ENCODE results near the gene EML6. TPM values are rescaled to one million over a fixed set of nuclear protein-coding genes. Genes with fewer than 3 reads are reported as not detected.

Gene EML6
- total and polyA plus RNA-seq, 2 experiments from 2014 or later: 2.7 to 6.2 TPM

DNA sequence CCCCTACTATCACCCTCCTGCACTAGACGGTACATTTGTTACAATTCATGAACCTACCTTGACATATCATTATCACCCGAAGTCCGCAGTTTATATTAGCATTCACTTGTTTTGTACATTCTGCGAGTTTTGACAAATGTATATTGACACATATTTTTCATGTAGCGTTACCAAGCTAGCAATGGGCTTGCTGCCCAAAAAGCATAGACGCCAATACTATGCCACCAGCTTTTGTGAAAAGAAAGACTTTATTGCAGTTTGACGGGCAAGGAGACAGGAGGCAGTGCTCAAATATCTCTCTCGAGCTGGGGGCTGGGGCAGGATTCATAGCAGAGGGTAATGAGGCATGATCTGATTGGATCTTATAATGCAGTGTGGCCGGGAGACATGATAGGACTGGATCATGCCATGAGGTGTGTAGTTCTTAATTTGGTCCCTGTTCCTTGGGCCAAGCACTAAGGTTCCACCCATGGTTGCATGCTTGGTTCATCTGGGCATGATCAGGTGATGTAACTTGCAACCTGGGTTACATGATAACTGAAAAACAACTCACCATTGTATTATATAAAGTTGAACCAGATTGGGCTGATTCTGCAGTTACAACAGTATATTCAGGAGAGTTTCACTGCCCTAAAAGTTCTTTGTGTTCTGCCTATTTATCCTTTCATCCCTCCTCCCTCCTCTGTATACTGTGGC, 164.5 kb downstream of the EML6 start (continued):
- TF ChIP-seq, protein P1, sequence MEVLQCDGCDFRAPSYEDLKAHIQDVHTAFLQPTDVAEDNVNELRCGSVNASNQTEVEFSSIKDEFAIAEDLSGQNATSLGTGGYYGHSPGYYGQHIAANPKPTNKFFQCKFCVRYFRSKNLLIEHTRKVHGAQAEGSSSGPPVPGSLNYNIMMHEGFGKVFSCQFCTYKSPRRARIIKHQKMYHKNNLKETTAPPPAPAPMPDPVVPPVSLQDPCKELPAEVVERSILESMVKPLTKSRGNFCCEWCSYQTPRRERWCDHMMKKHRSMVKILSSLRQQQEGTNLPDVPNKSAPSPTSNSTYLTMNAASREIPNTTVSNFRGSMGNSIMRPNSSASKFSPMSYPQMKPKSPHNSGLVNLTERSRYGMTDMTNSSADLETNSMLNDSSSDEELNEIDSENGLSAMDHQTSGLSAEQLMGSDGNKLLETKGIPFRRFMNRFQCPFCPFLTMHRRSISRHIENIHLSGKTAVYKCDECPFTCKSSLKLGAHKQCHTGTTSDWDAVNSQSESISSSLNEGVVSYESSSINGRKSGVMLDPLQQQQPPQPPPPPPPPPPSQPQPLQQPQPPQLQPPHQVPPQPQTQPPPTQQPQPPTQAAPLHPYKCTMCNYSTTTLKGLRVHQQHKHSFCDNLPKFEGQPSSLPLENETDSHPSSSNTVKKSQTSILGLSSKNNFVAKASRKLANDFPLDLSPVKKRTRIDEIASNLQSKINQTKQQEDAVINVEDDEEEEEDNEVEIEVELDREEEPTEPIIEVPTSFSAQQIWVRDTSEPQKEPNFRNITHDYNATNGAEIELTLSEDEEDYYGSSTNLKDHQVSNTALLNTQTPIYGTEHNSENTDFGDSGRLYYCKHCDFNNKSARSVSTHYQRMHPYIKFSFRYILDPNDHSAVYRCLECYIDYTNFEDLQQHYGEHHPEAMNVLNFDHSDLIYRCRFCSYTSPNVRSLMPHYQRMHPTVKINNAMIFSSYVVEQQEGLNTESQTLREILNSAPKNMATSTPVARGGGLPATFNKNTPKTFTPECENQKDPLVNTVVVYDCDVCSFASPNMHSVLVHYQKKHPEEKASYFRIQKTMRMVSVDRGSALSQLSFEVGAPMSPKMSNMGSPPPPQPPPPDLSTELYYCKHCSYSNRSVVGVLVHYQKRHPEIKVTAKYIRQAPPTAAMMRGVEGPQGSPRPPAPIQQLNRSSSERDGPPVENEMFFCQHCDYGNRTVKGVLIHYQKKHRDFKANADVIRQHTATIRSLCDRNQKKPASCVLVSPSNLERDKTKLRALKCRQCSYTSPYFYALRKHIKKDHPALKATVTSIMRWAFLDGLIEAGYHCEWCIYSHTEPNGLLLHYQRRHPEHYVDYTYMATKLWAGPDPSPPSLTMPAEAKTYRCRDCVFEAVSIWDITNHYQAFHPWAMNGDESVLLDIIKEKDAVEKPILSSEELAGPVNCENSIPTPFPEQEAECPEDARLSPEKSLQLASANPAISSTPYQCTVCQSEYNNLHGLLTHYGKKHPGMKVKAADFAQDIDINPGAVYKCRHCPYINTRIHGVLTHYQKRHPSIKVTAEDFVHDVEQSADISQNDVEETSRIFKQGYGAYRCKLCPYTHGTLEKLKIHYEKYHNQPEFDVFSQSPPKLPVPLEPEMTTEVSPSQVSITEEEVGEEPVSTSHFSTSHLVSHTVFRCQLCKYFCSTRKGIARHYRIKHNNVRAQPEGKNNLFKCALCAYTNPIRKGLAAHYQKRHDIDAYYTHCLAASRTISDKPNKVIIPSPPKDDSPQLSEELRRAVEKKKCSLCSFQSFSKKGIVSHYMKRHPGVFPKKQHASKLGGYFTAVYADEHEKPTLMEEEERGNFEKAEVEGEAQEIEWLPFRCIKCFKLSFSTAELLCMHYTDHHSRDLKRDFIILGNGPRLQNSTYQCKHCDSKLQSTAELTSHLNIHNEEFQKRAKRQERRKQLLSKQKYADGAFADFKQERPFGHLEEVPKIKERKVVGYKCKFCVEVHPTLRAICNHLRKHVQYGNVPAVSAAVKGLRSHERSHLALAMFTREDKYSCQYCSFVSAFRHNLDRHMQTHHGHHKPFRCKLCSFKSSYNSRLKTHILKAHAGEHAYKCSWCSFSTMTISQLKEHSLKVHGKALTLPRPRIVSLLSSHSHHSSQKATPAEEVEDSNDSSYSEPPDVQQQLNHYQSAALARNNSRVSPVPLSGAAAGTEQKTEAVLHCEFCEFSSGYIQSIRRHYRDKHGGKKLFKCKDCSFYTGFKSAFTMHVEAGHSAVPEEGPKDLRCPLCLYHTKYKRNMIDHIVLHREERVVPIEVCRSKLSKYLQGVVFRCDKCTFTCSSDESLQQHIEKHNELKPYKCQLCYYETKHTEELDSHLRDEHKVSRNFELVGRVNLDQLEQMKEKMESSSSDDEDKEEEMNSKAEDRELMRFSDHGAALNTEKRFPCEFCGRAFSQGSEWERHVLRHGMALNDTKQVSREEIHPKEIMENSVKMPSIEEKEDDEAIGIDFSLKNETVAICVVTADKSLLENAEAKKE (CRISPR knock-in tag; IDR thresholded peaks at IDR 0.05): no peak
- TF ChIP-seq STAT1 (IDR thresholded peaks at IDR 0.05; ENCODE audit: unreplicated experiment) (no peak), EZH2 (IDR thresholded peaks at IDR 0.05; ENCODE audit: low read depth, unreplicated experiment) (no peak), JUNB (IDR thresholded peaks at IDR 0.05; ENCODE audit: unreplicated experiment) (no peak)

DNA sequence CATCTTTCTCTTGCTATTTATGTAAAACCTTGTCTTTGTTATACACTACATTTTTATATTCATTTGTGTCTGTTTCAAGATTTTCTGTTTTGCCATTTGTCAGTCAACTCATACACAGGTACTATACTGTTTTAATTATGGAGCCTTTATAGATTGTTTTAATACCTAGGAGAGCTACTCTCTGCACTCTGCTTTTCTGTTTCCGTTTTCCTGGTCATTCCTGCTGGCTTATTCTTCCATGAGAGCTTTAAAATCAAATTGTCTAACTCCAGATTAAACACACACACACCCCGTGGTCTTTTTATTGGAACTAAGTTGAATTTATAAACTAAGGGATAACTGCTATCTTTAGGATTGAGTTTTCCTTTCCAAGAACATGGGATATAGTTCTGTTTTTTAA, 165.6 kb downstream of the EML6 start:
- H3K36me3 ChIP-seq (ENCODE audit: insufficient read depth): no peaks in the 10 kb centered on the region
- H3K27me3 Mint-ChIP-seq (ENCODE audit: insufficient read depth, low read depth, poor library complexity): no peaks in the 10 kb centered on the region
- no peaks in the 10 kb centered on the region for H3K4me1 ChIP-seq (ENCODE audit: insufficient read depth)
- H3K27ac Mint-ChIP-seq: no peak overlapping the region
- no peaks in the 10 kb centered on the region for H3K36me3 Mint-ChIP-seq (ENCODE audit: low read depth)
- no peaks in the 10 kb centered on the region for H3K79me2 ChIP-seq (replicated peaks; ENCODE audit: insufficient read depth)
- H3K4me2 ChIP-seq: no peak overlapping the region
- H3K9me3 Mint-ChIP-seq: no peaks in the 10 kb centered on the region
- H3K4me3 ChIP-seq: no peak overlapping the region
- TF ChIP-seq STAT1 (IDR thresholded peaks at IDR 0.05; ENCODE audit: unreplicated experiment): no peak
- TF ChIP-seq, protein P1 (CRISPR knock-in tag; IDR thresholded peaks at IDR 0.05): no peak
- TF ChIP-seq CREB1 (CRISPR knock-in tag; IDR thresholded peaks at IDR 0.05; ENCODE audit: low read depth): no peak
- TF ChIP-seq ZNF331 (CRISPR knock-in tag; IDR thresholded peaks at IDR 0.05; ENCODE audit: low read depth): no peak
- no peaks in the 10 kb centered on the region for H3F3A ChIP-seq (replicated peaks; ENCODE audit: low read depth)
- no peak overlapping the region for H3K27ac ChIP-seq (ENCODE audit: low read depth)
- ATAC-seq: no peak
- H2AFZ ChIP-seq: no peak overlapping the region
- H4K20me1 ChIP-seq (replicated peaks; ENCODE audit: insufficient read depth): no peaks in the 10 kb centered on the region
- H3K9me2 ChIP-seq (ENCODE audit: insufficient read depth): no peaks in the 10 kb centered on the region
- no peaks in the 10 kb centered on the region for H3K4me1 Mint-ChIP-seq
- DNase-seq (ENCODE audit: low spot score): no peak
- H3K27me3 ChIP-seq (ENCODE audit: insufficient read depth): no peaks in the 10 kb centered on the region
- no peak overlapping the region for H3K4me3 Mint-ChIP-seq

All from GM23338 (cell line).